Activated CD4-positive, alpha-beta T cell treated with anti-CD3 and anti-CD28 coated beads, Interleukin-2, amount 10 ng/mL, durations not matched to agents 7 days and 5 days (primary cell): ENCODE results near the gene B9D1. TPM values are rescaled to one million over a fixed set of nuclear protein-coding genes. Genes with fewer than 3 reads are reported as not detected.

Experiments
- CTCF ChIA-PET: fragments of 350-600 bp; sonication (Branson Sonifier 250); formaldehyde crosslinking; loops from one replicate; lab custom pipeline; 2021; ENCODE audit warnings: antibody characterized with exemption; lab: Charles Lee
- POLR2A ChIA-PET: fragments of 350-600 bp; sonication (Branson Sonifier 250); formaldehyde crosslinking; loops from one replicate; lab custom pipeline; 2021; ENCODE audit warnings: antibody characterized with exemption; lab: Charles Lee
- DNase-seq: peaks from one replicate; pipeline ENCODE4 v3.0.0-alpha.2; 2020
- H3K27ac Mint-ChIP-seq: one replicate; pipeline ENCODE4 v1.8.0; 2021; ENCODE audit warnings: mild to moderate bottlenecking, moderate library complexity, mixed read lengths
- H3K27me3 Mint-ChIP-seq: one replicate; pipeline ENCODE4 v1.8.0; 2021; ENCODE audit warnings: mixed read lengths
- H3K36me3 Mint-ChIP-seq: one replicate; pipeline ENCODE4 v1.8.0; 2021; ENCODE audit warnings: low read depth, mixed read lengths
- H3K4me1 Mint-ChIP-seq: one replicate; pipeline ENCODE4 v1.8.0; 2021; ENCODE audit warnings: mixed read lengths
- H3K4me3 Mint-ChIP-seq: one replicate; pipeline ENCODE4 v1.8.0; 2021; ENCODE audit warnings: mild to moderate bottlenecking, moderate library complexity, mixed read lengths
- H3K9me3 Mint-ChIP-seq: one replicate; pipeline ENCODE4 v1.8.0; 2021; ENCODE audit warnings: mixed read lengths
- microRNA-seq: library from miRNA; unstranded; fragments of <30 nt; microRNA quantifications from one replicate; pipeline ENCODE4 v1.2.0, GENCODE V29; 2021; ENCODE audit warnings: borderline microRNAs expressed, borderline replicate concordance
- total RNA-seq, 2 experiments: library from RNA; stranded (reverse); gene quantifications; one replicate each; pipeline ENCODE4 v1.2.3, GENCODE V29; 2021

The B9D1 gene
- total RNA-seq, 2 experiments from 2014 or later: 1.3 to 1.6 TPM

DNA sequence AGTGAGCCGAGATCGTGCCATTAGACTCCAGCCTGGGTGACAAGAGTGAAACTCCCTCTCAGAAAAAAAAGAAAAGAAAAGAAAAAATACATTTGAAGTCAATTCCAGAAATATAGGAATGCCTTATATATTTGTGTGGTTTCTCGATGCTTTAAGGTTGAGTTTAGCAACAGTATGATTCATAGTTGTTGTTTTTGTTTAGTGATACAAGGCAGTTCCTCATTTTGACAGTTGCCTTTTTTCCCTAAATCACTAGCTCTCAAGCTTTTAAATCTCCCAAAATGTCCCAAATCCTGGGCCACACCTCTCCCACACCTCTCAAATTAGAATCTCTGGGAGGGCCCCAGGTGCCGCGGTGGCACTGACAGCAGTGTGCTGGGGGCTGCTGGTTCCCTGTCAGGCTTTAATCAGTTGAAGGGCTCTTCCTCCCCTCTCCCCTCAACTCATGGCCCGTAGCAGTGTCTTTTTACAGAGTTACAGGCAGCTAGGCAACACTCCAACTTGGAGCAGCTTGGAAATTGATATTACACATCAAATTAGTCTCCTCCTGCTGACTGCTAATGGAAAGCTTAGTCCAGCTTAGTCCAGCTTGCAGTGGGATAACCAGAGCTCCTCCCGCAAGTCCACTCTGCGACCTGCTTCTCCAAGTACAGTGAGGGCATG, 66.9 kb downstream of the B9D1 start:
- H3K9me3 Mint-ChIP-seq: no peaks in the 10 kb centered on the region
- ChIA-PET CTCF (interaction anchor here (0.6 to 1.1 kb wide), 2 partner anchors 15 to 1170 kb away, joined by 3 read pairs; no protein-coding TSS in a partner anchor), POLR2A (no interaction called here)
- H3K27me3 Mint-ChIP-seq: peaks cover 8% of the 10 kb centered on the region
- no peak overlapping the region for H3K27ac Mint-ChIP-seq
- H3K36me3 Mint-ChIP-seq: no peaks in the 10 kb centered on the region
- no peak overlapping the region for H3K4me3 Mint-ChIP-seq
- DNase-seq: no peak
- no peaks in the 10 kb centered on the region for H3K4me1 Mint-ChIP-seq

DNA sequence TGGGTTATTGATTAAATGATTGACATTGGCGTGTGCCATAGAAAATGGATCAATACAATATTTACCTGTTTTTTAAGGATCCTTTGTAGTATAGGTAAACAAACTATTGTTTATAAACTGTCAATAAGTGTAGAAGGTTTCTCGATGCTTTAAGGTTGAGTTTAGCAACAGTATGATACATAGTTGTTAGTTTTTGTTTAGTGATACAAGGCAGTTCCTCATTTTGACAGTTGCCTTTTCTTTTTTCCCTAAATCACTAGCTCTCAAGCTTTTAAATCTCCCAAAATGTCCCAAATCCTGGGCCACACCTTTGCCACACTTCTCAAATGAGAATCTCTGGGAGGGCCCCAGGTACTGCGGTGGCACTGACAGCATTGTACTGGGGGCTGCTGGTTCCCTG, 68.1 kb downstream of the B9D1 start:
- DNase-seq: no peak
- H3K9me3 Mint-ChIP-seq: no peaks in the 10 kb centered on the region
- H3K4me3 Mint-ChIP-seq: no peak overlapping the region
- POLR2A ChIA-PET: no interaction called here
- peaks cover 8% of the 10 kb centered on the region for H3K27me3 Mint-ChIP-seq
- no peak overlapping the region for H3K27ac Mint-ChIP-seq
- H3K36me3 Mint-ChIP-seq: no peaks in the 10 kb centered on the region
- peaks cover 2% of the 10 kb centered on the region for H3K4me1 Mint-ChIP-seq
- CTCF ChIA-PET: no interaction called here

Small RNAs within 50 kb of the gene (microRNA-seq; reads per million reads assigned to microRNA genes)
- 29.7 reads per million, percentile 55 among the genes with 10 or more reads in this experiment for gene MIR1180

Other genes with a start within 250 kb of the B9D1 start
- 10 to 100 TPM; 16.3 to 25.3 TPM for gene GRAPL, start 235.1 kb downstream of the B9D1 start, total RNA-seq
- 1 to 10 TPM; 1.8 to 2.1 TPM for gene EPN2, start 125.4 kb downstream of the B9D1 start, total RNA-seq
- 10 to 100 TPM; 37.6 to 46.5 TPM for gene MAPK7, start 15.8 kb upstream of the B9D1 start, total RNA-seq
- not detected for gene MFAP4, start 24.5 kb upstream of the B9D1 start, total RNA-seq
- under 1 TPM; 0.58 to 0.67 TPM for gene RNF112, start 48.5 kb upstream of the B9D1 start, total RNA-seq
- not detected for gene SLC47A1, start 171.1 kb upstream of the B9D1 start, total RNA-seq